ENCODE data around the gene IMPDH2. TPM values are rescaled to one million over a fixed set of nuclear protein-coding genes. Genes with fewer than 3 reads are reported as not detected.

The IMPDH2 gene
- total RNA-seq, 1 donor from 2014 or later, result 59.6 TPM

GRCh38 chr3:49007771-49008528 is 21.2 kb downstream of the IMPDH2 start:
- peak; percentile 81 for ATAC-seq
- intact Hi-C loops (cut with micrococcal nuclease), result no loop called here
- DNase-seq, result peak; percentile 93

- ATAC-seq, result peak; percentile 91
- intact Hi-C loops (cut with micrococcal nuclease), result no loop called here
- DNase-seq, result peak; percentile 99
Observed at GRCh38 chr3:49007068-49007770, 22.0 kb downstream of the IMPDH2 start, which contains the start of gene WDR6. Gene WDR6 (plus strand): TSS chr3:49007391. CDS start chr3:49007432, 41 bp downstream.

GRCh38 chr3:49006408-49007067 is 22.7 kb downstream of the IMPDH2 start:
- ATAC-seq (peak; percentile 11), DNase-seq (peak; percentile 66)
- intact Hi-C loops (cut with micrococcal nuclease), result no loop called here

GRCh38 chr3:49005998-49006397 is 23.2 kb downstream of the IMPDH2 start:
- DNase-seq, result no peak
- ATAC-seq, result no peak
- intact Hi-C loops (cut with micrococcal nuclease), result no loop called here

GRCh38 chr3:49005303-49005680 is 23.9 kb downstream of the IMPDH2 start:
- intact Hi-C loops (cut with micrococcal nuclease), result no loop called here
- DNase-seq (no peak), ATAC-seq (no peak)

GRCh38 chr3:49004352-49005302 is 24.6 kb downstream of the IMPDH2 start:
- DNase-seq (peak; percentile 57), ATAC-seq (no peak)
- intact Hi-C loops (cut with micrococcal nuclease), result no loop called here

- intact Hi-C loops (cut with micrococcal nuclease), result no loop called here
- DNase-seq (no peak), ATAC-seq (no peak)
Observed at GRCh38 chr3:49001155-49001554, 28.0 kb downstream of the IMPDH2 start.

GRCh38 chr3:48999085-48999858 is 29.9 kb downstream of the IMPDH2 start:
- ATAC-seq (no peak), DNase-seq (no peak)
- intact Hi-C loops (cut with micrococcal nuclease), result no loop called here

GRCh38 chr3:48997714-48998637 is 31.2 kb downstream of the IMPDH2 start:
- intact Hi-C loops (cut with micrococcal nuclease), result no loop called here
- no peak for ATAC-seq
- DNase-seq, result no peak

GRCh38 chr3:48997102-48997635 is 32.0 kb downstream of the IMPDH2 start:
- DNase-seq, result no peak
- intact Hi-C loops (cut with micrococcal nuclease), result no loop called here
- no peak for ATAC-seq

- ATAC-seq (no peak), DNase-seq (no peak)
- intact Hi-C loops (cut with micrococcal nuclease), result no loop called here
Observed at GRCh38 chr3:48996640-48997039, 32.6 kb downstream of the IMPDH2 start.

GRCh38 chr3:48993834-48994233 is 35.4 kb downstream of the IMPDH2 start:
- intact Hi-C loops (cut with micrococcal nuclease), result no loop called here
- no peak for ATAC-seq
- no peak for DNase-seq

GRCh38 chr3:48991851-48992545 is 37.2 kb downstream of the IMPDH2 start:
- intact Hi-C loops (cut with micrococcal nuclease), result no loop called here
- no peak for DNase-seq
- no peak for ATAC-seq

GRCh38 chr3:48990636-48991469 is 38.3 kb downstream of the IMPDH2 start:
- intact Hi-C loops (cut with micrococcal nuclease), result no loop called here
- ATAC-seq, result peak; percentile 25
- DNase-seq, result peak; percentile 43

- DNase-seq, result peak; percentile 90
- intact Hi-C loops (cut with micrococcal nuclease), result no loop called here
- ATAC-seq, result peak; percentile 86
Observed at GRCh38 chr3:48989796-48990635, 39.2 kb downstream of the IMPDH2 start, which contains the start of gene P4HTM. Gene P4HTM (plus strand): TSS chr3:48990241. CDS start chr3:48990257, 16 bp downstream.

Data from left ventricle myocardium superior (tissue), 1 donor.